Esophagus squamous epithelium (tissue), 4 donors: Measurements from ENCODE around the gene FTCD.

ENCODE experiments used
- POLR2A ChIP-seq, 4 donors: fragments of 450-650 bp; IDR thresholded peaks; one replicate each; pipeline ENCODE4 v1.6.1; 2017; ENCODE audit warnings: antibody characterized with exemption in 4 of 4, mild to moderate bottlenecking in 4 of 4, moderate library complexity in 3 of 4
- TF ChIP-seq, protein P1 (sequence below), 6 experiments: fragments of 450-650 bp in 4 of 6; fragments of 200-600 bp in 2 of 6; sonication (generic) in 2 of 6; IDR thresholded peaks; one replicate each; pipeline ENCODE4 v1.5.1; 2016 to 2019; ENCODE audit warnings: antibody characterized with exemption in 6 of 6, mild to moderate bottlenecking in 4 of 6, moderate library complexity in 4 of 6

DNA sequence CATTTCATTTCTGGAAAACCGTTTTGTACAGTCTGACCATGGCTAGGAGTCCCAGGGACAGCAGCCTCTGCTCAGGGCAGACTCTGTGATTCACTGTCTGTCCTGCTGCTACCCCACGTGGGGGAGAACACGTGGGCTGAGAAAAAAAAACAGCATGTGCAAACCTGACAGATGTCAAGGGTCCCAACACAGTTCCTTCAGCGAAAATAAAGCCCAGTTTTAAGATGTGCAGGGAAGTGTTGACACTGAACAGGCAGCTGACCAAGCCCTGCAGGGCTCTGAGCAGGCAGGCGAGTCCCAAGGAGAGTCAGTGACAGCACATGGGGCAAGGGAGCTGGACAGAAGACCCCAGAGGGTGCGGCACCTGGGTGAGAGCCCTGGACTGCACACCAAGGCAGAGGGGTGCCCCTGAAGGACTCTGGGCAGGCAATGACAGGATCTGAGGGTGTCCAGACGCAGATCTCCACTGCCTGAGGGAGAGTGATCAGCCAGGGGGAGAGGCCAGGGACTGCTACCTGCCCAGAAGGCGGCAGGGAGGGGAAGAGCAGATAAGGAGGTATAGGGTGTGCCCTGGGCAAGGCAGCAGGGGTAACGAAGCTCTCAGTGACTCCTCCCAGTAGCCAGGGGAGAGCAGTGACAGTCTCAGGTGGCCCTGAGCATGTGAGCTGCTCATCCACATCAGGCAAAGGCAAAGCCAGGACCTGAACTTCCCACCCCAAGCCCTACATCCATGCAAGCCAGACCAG is 34.0 kb upstream of the FTCD start:
- TF ChIP-seq, protein P1, sequence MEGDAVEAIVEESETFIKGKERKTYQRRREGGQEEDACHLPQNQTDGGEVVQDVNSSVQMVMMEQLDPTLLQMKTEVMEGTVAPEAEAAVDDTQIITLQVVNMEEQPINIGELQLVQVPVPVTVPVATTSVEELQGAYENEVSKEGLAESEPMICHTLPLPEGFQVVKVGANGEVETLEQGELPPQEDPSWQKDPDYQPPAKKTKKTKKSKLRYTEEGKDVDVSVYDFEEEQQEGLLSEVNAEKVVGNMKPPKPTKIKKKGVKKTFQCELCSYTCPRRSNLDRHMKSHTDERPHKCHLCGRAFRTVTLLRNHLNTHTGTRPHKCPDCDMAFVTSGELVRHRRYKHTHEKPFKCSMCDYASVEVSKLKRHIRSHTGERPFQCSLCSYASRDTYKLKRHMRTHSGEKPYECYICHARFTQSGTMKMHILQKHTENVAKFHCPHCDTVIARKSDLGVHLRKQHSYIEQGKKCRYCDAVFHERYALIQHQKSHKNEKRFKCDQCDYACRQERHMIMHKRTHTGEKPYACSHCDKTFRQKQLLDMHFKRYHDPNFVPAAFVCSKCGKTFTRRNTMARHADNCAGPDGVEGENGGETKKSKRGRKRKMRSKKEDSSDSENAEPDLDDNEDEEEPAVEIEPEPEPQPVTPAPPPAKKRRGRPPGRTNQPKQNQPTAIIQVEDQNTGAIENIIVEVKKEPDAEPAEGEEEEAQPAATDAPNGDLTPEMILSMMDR (IDR thresholded peaks at IDR 0.05) = no peak
- no peak for TF ChIP-seq POLR2A (IDR thresholded peaks at IDR 0.05)
